ENCODE results near the gene NEFH.
A peak's percentile ranks its signal among the peaks of the same experiment; 100 is the strongest.

NEFH gene

DNA sequence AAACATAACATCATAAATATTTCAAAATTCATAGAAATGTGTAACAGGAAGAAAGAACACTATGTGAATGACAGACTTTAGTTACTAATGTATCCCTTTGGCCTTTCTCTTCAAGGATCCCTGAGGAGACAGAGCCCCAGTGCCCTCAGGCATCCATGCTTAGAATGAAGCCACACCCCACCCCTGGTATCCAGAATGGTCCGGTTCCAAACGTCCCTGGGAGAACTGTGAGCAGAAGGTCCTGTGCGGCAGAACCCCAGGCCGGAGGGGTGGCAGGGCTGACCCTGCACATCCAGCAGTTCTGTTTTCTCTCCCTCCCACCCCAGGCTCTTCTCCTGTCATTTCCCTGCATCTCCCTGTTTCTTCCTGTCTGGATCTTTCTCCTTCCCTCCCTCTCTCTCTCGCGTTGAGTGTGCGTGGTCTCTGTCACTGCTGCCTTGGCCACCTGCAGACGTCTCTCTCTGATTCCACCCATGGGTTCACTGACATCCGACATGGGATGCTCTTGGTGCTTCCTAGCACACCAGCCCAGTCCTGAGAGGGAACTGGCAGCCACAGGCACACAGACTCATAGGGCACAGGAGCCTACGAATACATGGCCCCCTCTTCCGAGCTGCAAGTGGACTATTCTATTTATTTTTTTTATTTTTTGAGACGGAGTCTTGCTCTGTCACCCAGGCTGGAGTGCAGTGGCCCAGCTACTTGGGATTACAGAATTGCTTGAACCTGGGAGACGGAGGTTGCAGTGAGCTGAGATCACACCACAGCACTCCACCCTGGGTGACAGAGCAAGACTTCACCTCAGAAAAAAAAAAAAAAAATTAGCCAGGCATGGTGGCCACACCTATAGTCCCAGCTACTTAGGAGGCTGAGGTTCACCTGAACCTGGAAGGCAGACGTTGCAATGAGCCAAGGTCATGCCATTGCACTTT, 35.9 kb upstream of the NEFH start:
- Histone ChIP-seq H3K4me1 (ENCODE audit: control insufficient read depth in 1 of 2, insufficient read depth in 2 of 2, low read length in 2 of 2) (peaks cover 3 to 4% of the 10 kb centered on the region in 2 experiments), H3K27me3 (ENCODE audit: insufficient read depth, low read length) (no peaks in the 10 kb centered on the region)

GRCh38 chr22:29445508-29445907, 34.5 kb upstream of the NEFH start:
- H2BK120ac ChIP-seq (ENCODE audit: insufficient read depth, low read length, poor library complexity): no peak overlapping the region
- no CpG with 5 or more reads among the region's 4 CpGs for WGBS (ENCODE audit: extremely low coverage, insufficient coverage, insufficient read length)
- H4K8ac ChIP-seq (ENCODE audit: low read depth, low read length): no peak overlapping the region
- no peaks in the 10 kb centered on the region for H3K79me1 ChIP-seq (ENCODE audit: low read length)
- no peak overlapping the region for H3K27ac ChIP-seq (ENCODE audit: low read depth, low read length)
- no peaks in the 10 kb centered on the region for H3K9me3 ChIP-seq (ENCODE audit: insufficient read depth, low read depth, low read length)
- no peaks in the 10 kb centered on the region for H3K79me2 ChIP-seq (ENCODE audit: control insufficient read depth, insufficient read depth, low read length, poor library complexity)
- no peaks in the 10 kb centered on the region for H3K27me3 ChIP-seq (ENCODE audit: insufficient read depth, low read length)
- no peak overlapping the region for H2BK5ac ChIP-seq (ENCODE audit: low read depth, low read length, poor library complexity)
- no peak overlapping the region for H2BK12ac ChIP-seq (ENCODE audit: low read length)
- H3K23ac ChIP-seq (ENCODE audit: low read length): no peak overlapping the region
- peaks cover 3 to 4% of the 10 kb centered on the region in 2 experiments for H3K4me1 ChIP-seq (ENCODE audit: control insufficient read depth in 1 of 2, insufficient read depth in 2 of 2, low read length in 2 of 2)
- no peak overlapping the region for H3K4ac ChIP-seq (ENCODE audit: low read depth, low read length)
- H2AK5ac ChIP-seq (ENCODE audit: low read length): no peak overlapping the region
- no peaks in the 10 kb centered on the region for H3K36me3 ChIP-seq (ENCODE audit: control insufficient read depth in 1 of 2, insufficient read depth in 2 of 2, low read length in 2 of 2)
- H4K91ac ChIP-seq (ENCODE audit: low read depth, low read length): no peak overlapping the region
- no peak overlapping the region for H3K9ac ChIP-seq (ENCODE audit: low read length)
- no peak overlapping the region for H2AFZ ChIP-seq (ENCODE audit: insufficient read depth, low read length, poor library complexity)
- no peak overlapping the region for H3K14ac ChIP-seq (ENCODE audit: low read length)
- no peak overlapping the region for H3K18ac ChIP-seq (ENCODE audit: low read length)
- no peak for DNase-seq
- H4K12ac ChIP-seq (ENCODE audit: low read depth, low read length): no peak overlapping the region
- H3K4me3 ChIP-seq (ENCODE audit: low read depth, low read length): no peak overlapping the region
- H3K4me2 ChIP-seq (ENCODE audit: low read length): no peak overlapping the region

More for the DNA sequence above, 35.9 kb upstream of the NEFH start:
- no peaks in the 10 kb centered on the region for H3K9me3 ChIP-seq (ENCODE audit: insufficient read depth, low read depth, low read length)
- H4K91ac ChIP-seq (ENCODE audit: low read depth, low read length): no peak overlapping the region
- H4K8ac ChIP-seq (ENCODE audit: low read depth, low read length): no peak overlapping the region
- no peak overlapping the region for H2AFZ ChIP-seq (ENCODE audit: insufficient read depth, low read length, poor library complexity)
- no peak overlapping the region for H3K9ac ChIP-seq (ENCODE audit: low read length)
- no peak overlapping the region for H3K4me2 ChIP-seq (ENCODE audit: low read length)
- H3K27ac ChIP-seq (ENCODE audit: low read depth, low read length): no peak overlapping the region
- no peak overlapping the region for H2BK12ac ChIP-seq (ENCODE audit: low read length)
- H3K4me3 ChIP-seq (ENCODE audit: low read depth, low read length): no peak overlapping the region
- no peak overlapping the region for H4K12ac ChIP-seq (ENCODE audit: low read depth, low read length)
- no peaks in the 10 kb centered on the region for H3K36me3 ChIP-seq (ENCODE audit: control insufficient read depth in 1 of 2, insufficient read depth in 2 of 2, low read length in 2 of 2)
- peak; percentile 34 to 65 for DNase-seq
- no peak overlapping the region for H2BK120ac ChIP-seq (ENCODE audit: insufficient read depth, low read length, poor library complexity)
- H2AK5ac ChIP-seq (ENCODE audit: low read length): no peak overlapping the region
- H3K18ac ChIP-seq (ENCODE audit: low read length): no peak overlapping the region
- no peaks in the 10 kb centered on the region for H3K79me2 ChIP-seq (ENCODE audit: control insufficient read depth, insufficient read depth, low read length, poor library complexity)
- no peak overlapping the region for H3K4ac ChIP-seq (ENCODE audit: low read depth, low read length)
- WGBS (ENCODE audit: extremely low coverage, insufficient coverage, insufficient read length): no CpG with 5 or more reads among the region's 14 CpGs
- no peak overlapping the region for H3K23ac ChIP-seq (ENCODE audit: low read length)
- no peaks in the 10 kb centered on the region for H3K79me1 ChIP-seq (ENCODE audit: low read length)
- H3K14ac ChIP-seq (ENCODE audit: low read length): no peak overlapping the region
- H2BK5ac ChIP-seq (ENCODE audit: low read depth, low read length, poor library complexity): no peak overlapping the region

GRCh38 chr22:29447906-29448305, 32.1 kb upstream of the NEFH start:
- peaks cover 3 to 4% of the 10 kb centered on the region in 2 experiments for H3K4me1 ChIP-seq (ENCODE audit: control insufficient read depth in 1 of 2, insufficient read depth in 2 of 2, low read length in 2 of 2)
- H2BK12ac ChIP-seq (ENCODE audit: low read length): no peak overlapping the region
- H3K23ac ChIP-seq (ENCODE audit: low read length): no peak overlapping the region
- H3K9me3 ChIP-seq (ENCODE audit: insufficient read depth, low read depth, low read length): no peaks in the 10 kb centered on the region
- no peak overlapping the region for H3K27ac ChIP-seq (ENCODE audit: low read depth, low read length)
- H4K91ac ChIP-seq (ENCODE audit: low read depth, low read length): no peak overlapping the region
- no CpG with 5 or more reads among the region's 5 CpGs for WGBS (ENCODE audit: extremely low coverage, insufficient coverage, insufficient read length)
- H2AFZ ChIP-seq (ENCODE audit: insufficient read depth, low read length, poor library complexity): no peak overlapping the region
- H3K18ac ChIP-seq (ENCODE audit: low read length): no peak overlapping the region
- no peak overlapping the region for H4K12ac ChIP-seq (ENCODE audit: low read depth, low read length)
- H2BK5ac ChIP-seq (ENCODE audit: low read depth, low read length, poor library complexity): no peak overlapping the region
- DNase-seq: no peak
- no peaks in the 10 kb centered on the region for H3K27me3 ChIP-seq (ENCODE audit: insufficient read depth, low read length)
- H3K4ac ChIP-seq (ENCODE audit: low read depth, low read length): no peak overlapping the region
- no peak overlapping the region for H4K8ac ChIP-seq (ENCODE audit: low read depth, low read length)
- H3K4me3 ChIP-seq (ENCODE audit: low read depth, low read length): no peak overlapping the region
- no peak overlapping the region for H3K14ac ChIP-seq (ENCODE audit: low read length)
- H2AK5ac ChIP-seq (ENCODE audit: low read length): no peak overlapping the region
- no peaks in the 10 kb centered on the region for H3K79me1 ChIP-seq (ENCODE audit: low read length)
- no peak overlapping the region for H2BK120ac ChIP-seq (ENCODE audit: insufficient read depth, low read length, poor library complexity)
- H3K36me3 ChIP-seq (ENCODE audit: control insufficient read depth in 1 of 2, insufficient read depth in 2 of 2, low read length in 2 of 2): no peaks in the 10 kb centered on the region
- H3K9ac ChIP-seq (ENCODE audit: low read length): no peak overlapping the region
- H3K4me2 ChIP-seq (ENCODE audit: low read length): no peak overlapping the region
- H3K79me2 ChIP-seq (ENCODE audit: control insufficient read depth, insufficient read depth, low read length, poor library complexity): no peaks in the 10 kb centered on the region

DNA sequence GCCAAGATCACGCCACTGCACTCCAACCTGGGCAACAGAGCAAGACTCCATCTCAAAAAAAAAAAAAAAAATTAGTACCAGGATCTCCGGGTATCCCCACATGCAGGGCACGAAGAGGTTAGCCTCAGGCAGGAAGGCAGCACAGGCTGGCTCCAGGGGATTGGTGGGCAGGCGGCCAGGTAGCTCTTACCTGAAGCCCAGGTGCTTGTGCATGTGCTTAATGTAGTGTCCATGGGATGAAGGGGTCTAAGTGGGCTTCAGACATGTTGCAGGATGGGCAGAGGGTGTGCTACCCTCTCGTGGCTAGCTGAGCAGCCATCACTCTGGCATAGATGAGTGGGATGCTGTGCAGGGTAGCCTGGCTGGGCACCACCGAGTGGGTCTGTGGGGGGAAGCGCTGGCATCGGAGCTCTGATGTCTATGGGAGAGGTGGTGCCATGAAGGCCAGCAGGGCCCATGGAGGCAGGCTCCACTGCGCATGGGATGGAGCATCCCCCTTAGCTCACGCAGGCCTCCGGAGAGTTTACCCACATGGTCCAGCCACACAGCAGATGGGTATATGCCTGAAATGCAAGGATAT, 30.6 kb upstream of the NEFH start:
- no CpG with 5 or more reads among the region's 11 CpGs for WGBS (ENCODE audit: extremely low coverage, insufficient coverage, insufficient read length)
- no peak overlapping the region for H3K27ac ChIP-seq (ENCODE audit: low read depth, low read length)
- no peak overlapping the region for H3K14ac ChIP-seq (ENCODE audit: low read length)
- no peaks in the 10 kb centered on the region for H3K79me1 ChIP-seq (ENCODE audit: low read length)
- no peak overlapping the region for H2BK5ac ChIP-seq (ENCODE audit: low read depth, low read length, poor library complexity)
- no peak overlapping the region for H4K12ac ChIP-seq (ENCODE audit: low read depth, low read length)
- H2AFZ ChIP-seq (ENCODE audit: insufficient read depth, low read length, poor library complexity): no peak overlapping the region
- no peak overlapping the region for H2BK120ac ChIP-seq (ENCODE audit: insufficient read depth, low read length, poor library complexity)
- H3K18ac ChIP-seq (ENCODE audit: low read length): no peak overlapping the region
- DNase-seq: no peak
- H3K27me3 ChIP-seq (ENCODE audit: insufficient read depth, low read length): no peaks in the 10 kb centered on the region
- no peak overlapping the region for H3K4me2 ChIP-seq (ENCODE audit: low read length)
- no peak overlapping the region for H2AK5ac ChIP-seq (ENCODE audit: low read length)
- H3K9me3 ChIP-seq (ENCODE audit: insufficient read depth, low read depth, low read length): no peaks in the 10 kb centered on the region
- H4K91ac ChIP-seq (ENCODE audit: low read depth, low read length): no peak overlapping the region
- H3K23ac ChIP-seq (ENCODE audit: low read length): no peak overlapping the region
- no peaks in the 10 kb centered on the region for H3K4me1 ChIP-seq (ENCODE audit: control insufficient read depth in 1 of 2, insufficient read depth in 2 of 2, low read length in 2 of 2)
- H3K79me2 ChIP-seq (ENCODE audit: control insufficient read depth, insufficient read depth, low read length, poor library complexity): no peaks in the 10 kb centered on the region
- H3K9ac ChIP-seq (ENCODE audit: low read length): no peak overlapping the region
- H2BK12ac ChIP-seq (ENCODE audit: low read length): no peak overlapping the region
- no peak overlapping the region for H4K8ac ChIP-seq (ENCODE audit: low read depth, low read length)
- H3K4me3 ChIP-seq (ENCODE audit: low read depth, low read length): no peak overlapping the region
- H3K36me3 ChIP-seq (ENCODE audit: control insufficient read depth in 1 of 2, insufficient read depth in 2 of 2, low read length in 2 of 2): no peaks in the 10 kb centered on the region
- H3K4ac ChIP-seq (ENCODE audit: low read depth, low read length): no peak overlapping the region

All from trophoblast cell (in vitro differentiated cells and primary cell).